COLO668 (cell line): Measurements from ENCODE around the gene BAIAP2L2.
A peak's percentile ranks its signal among the peaks of the same experiment; 100 is the strongest.

Experiments
- DNase-seq: peaks from one replicate; lab custom pipeline; 2025; ENCODE audit not compliant: unreplicated experiment; lab: John Stamatoyannopoulos, UW

BAIAP2L2 gene

GRCh38 chr22:38108561-38109319 is 1.7 kb downstream of the BAIAP2L2 start:
- DNase-seq: peak; percentile 29

GRCh38 chr22:38107692-38108515 is 2.6 kb downstream of the BAIAP2L2 start:
- DNase-seq: peak; percentile 39

GRCh38 chr22:38106814-38107578 is 3.5 kb downstream of the BAIAP2L2 start:
- DNase-seq: no peak

GRCh38 chr22:38104084-38104483 is 6.4 kb downstream of the BAIAP2L2 start:
- DNase-seq: peak; percentile 28

GRCh38 chr22:38103641-38104040 is 6.8 kb downstream of the BAIAP2L2 start:
- DNase-seq: no peak

- peak; percentile 11 for DNase-seq
Observed at GRCh38 chr22:38098410-38099249, 11.9 kb downstream of the BAIAP2L2 start.

- DNase-seq: no peak
Observed at GRCh38 chr22:38097557-38098409, 12.7 kb downstream of the BAIAP2L2 start.

GRCh38 chr22:38097058-38097457 is 13.4 kb downstream of the BAIAP2L2 start:
- no peak for DNase-seq

- no peak for DNase-seq
Observed at GRCh38 chr22:38089474-38089851, 21.0 kb downstream of the BAIAP2L2 start.

- no peak for DNase-seq
Observed at GRCh38 chr22:38088629-38089473, 21.6 kb downstream of the BAIAP2L2 start.

- no peak for DNase-seq
Observed at GRCh38 chr22:38087855-38088254, 22.6 kb downstream of the BAIAP2L2 start.

GRCh38 chr22:38086942-38087341 is 23.5 kb downstream of the BAIAP2L2 start:
- DNase-seq: no peak

- no peak for DNase-seq
Observed at GRCh38 chr22:38086001-38086845, 24.3 kb downstream of the BAIAP2L2 start.

GRCh38 chr22:38085501-38085900 is 25.0 kb downstream of the BAIAP2L2 start:
- no peak for DNase-seq

GRCh38 chr22:38085056-38085455 is 25.4 kb downstream of the BAIAP2L2 start:
- no peak for DNase-seq

GRCh38 chr22:38083931-38084631 is 26.4 kb downstream of the BAIAP2L2 start, which contains the start of gene SLC16A8:
Gene SLC16A8, minus strand, starts transcription at chr22:38084184. Its CDS starts 1,311 bp downstream, at chr22:38082873.
- no peak for DNase-seq
